Astrocyte (in vitro differentiated cells and primary cell): Measurements from ENCODE around the gene FAM110D. TPM values are rescaled to one million over a fixed set of nuclear protein-coding genes. Genes with fewer than 3 reads are reported as not detected.

Experiments
- DNase-seq: peaks from one replicate; pipeline ENCODE4 v3.0.0-alpha.2; 2010; ENCODE audit warnings: low read depth
- FAIRE-seq: peaks from 2 replicates; lab custom pipeline; 2011; peaks lifted over from hg19 to GRCh38; lab: Jason Lieb, UNC
- H2AFZ ChIP-seq: 2 replicates; pipeline ENCODE4 v1.6.0; 2012; ENCODE audit warnings: low read depth, low read length, inconsistent platforms
- H3K27ac ChIP-seq: 2 replicates; pipeline ENCODE4 v1.5.1; 2011; ENCODE audit warnings: low read depth, low read length, inconsistent platforms
- H3K27me3 ChIP-seq: 2 replicates; pipeline ENCODE4 v1.6.0; 2011; ENCODE audit warnings: low read length, inconsistent platforms; ENCODE audit not compliant: insufficient read depth
- H3K36me3 ChIP-seq: 2 replicates; pipeline ENCODE4 v1.5.1; 2011; ENCODE audit warnings: low read length, inconsistent platforms; ENCODE audit not compliant: insufficient read depth
- H3K4me1 ChIP-seq: 2 replicates; pipeline ENCODE4 v1.5.1; 2011; ENCODE audit warnings: low read length, inconsistent platforms; ENCODE audit not compliant: insufficient read depth
- H3K4me2 ChIP-seq: 2 replicates; pipeline ENCODE4 v1.6.0; 2012; ENCODE audit warnings: low read length, inconsistent platforms
- H3K4me3 ChIP-seq: 2 replicates; pipeline ENCODE4 v1.5.1; 2011; ENCODE audit warnings: low read depth, mild to moderate bottlenecking, low read length, inconsistent platforms; ENCODE audit not compliant: insufficient read depth
- H3K79me2 ChIP-seq: 2 replicates; pipeline ENCODE4 v1.6.0; 2012; ENCODE audit warnings: mild to moderate bottlenecking, low read length, inconsistent platforms; ENCODE audit not compliant: insufficient read depth
- H3K9ac ChIP-seq: 2 replicates; pipeline ENCODE4 v1.6.0; 2012; ENCODE audit warnings: mild to moderate bottlenecking, low read length, inconsistent platforms
- H3K9me3 ChIP-seq: 2 replicates; pipeline ENCODE4 v1.5.1; 2012; ENCODE audit warnings: low read depth, mild to moderate bottlenecking, low read length, inconsistent platforms; ENCODE audit not compliant: insufficient read depth
- H4K20me1 ChIP-seq: 2 replicates; pipeline ENCODE4 v1.6.0; 2012; ENCODE audit warnings: low read length, inconsistent platforms; ENCODE audit not compliant: insufficient read depth
- H3K27ac Mint-ChIP-seq: one replicate; pipeline ENCODE4 v1.8.0; 2021; ENCODE audit warnings: mild to moderate bottlenecking, mixed read lengths; ENCODE audit not compliant: unreplicated experiment
- H3K27me3 Mint-ChIP-seq: one replicate; pipeline ENCODE4 v1.8.0; 2021; ENCODE audit warnings: low read depth, mixed read lengths; ENCODE audit not compliant: unreplicated experiment
- H3K36me3 Mint-ChIP-seq: one replicate; pipeline ENCODE4 v1.8.0; 2021; ENCODE audit warnings: low read depth, mixed read lengths; ENCODE audit not compliant: unreplicated experiment
- H3K4me1 Mint-ChIP-seq: one replicate; pipeline ENCODE4 v1.8.0; 2021; ENCODE audit warnings: low read depth, mixed read lengths; ENCODE audit not compliant: unreplicated experiment
- H3K4me3 Mint-ChIP-seq: one replicate; pipeline ENCODE4 v1.8.0; 2021; ENCODE audit warnings: mild to moderate bottlenecking, moderate library complexity, mixed read lengths; ENCODE audit not compliant: unreplicated experiment
- H3K9me3 Mint-ChIP-seq: one replicate; pipeline ENCODE4 v1.8.0; 2021; ENCODE audit warnings: mild to moderate bottlenecking, mixed read lengths; ENCODE audit not compliant: unreplicated experiment
- EZH2 ChIP-seq: IDR thresholded peaks from 2 replicates; pipeline ENCODE4 v1.6.1; 2012; ENCODE audit warnings: mild to moderate bottlenecking, low read length, inconsistent platforms; ENCODE audit not compliant: insufficient read depth
- total RNA-seq: library from RNA; stranded (reverse); gene quantifications from 2 replicates; pipeline ENCODE4 v1.2.1, GENCODE V29; 2021
- TF ChIP-seq, protein P1 (sequence below): IDR thresholded peaks from 2 replicates; pipeline ENCODE4 v1.5.1; 2011; ENCODE audit warnings: low read depth, mild to moderate bottlenecking, inconsistent platforms, low read length, moderate library complexity; ENCODE audit not compliant: insufficient read depth

FAM110D gene
- total RNA-seq, 1 donor from 2014 or later: 0.70 TPM

DNA sequence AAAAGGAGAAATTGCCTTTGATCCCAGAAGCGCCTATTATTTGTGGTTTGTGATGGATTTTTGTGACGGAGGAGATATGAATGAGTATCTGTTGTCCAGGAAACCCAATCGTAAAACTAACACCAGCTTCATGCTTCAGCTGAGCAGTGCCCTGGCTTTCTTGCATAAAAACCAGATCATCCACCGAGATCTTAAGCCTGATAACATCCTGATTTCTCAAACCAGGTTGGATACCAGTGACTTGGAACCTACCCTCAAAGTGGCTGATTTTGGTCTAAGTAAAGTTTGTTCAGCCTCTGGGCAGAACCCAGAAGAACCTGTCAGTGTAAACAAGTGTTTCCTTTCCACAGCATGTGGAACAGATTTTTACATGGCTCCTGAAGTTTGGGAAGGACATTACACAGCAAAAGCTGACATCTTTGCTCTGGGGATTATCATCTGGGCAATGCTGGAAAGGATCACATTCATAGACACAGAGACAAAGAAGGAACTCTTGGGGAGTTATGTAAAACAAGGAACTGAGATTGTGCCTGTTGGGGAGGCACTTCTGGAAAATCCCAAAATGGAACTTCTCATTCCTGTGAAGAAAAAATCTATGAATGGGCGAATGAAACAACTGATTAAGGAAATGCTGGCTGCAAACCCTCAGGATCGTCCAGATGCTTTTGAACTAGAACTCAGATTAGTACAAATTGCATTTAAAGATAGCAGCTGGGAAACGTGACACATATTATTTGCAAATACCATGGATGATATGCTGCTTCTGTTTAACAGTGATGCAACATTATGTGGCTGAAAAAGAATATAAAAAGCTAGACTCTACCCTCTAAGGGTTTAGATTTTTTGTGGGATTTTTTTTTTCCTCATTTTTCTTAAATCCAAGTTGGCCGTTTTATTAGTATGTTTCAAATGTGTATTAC lies 36.8 kb upstream of the FAM110D start:
- Histone ChIP-seq H3K4me3 (no peak overlapping the region), H3K36me3 (peaks cover 4% of the 10 kb centered on the region), H3K4me1 (peaks cover 9% of the 10 kb centered on the region), H2AFZ (no peak overlapping the region), H3K9me3 (no peaks in the 10 kb centered on the region), H3K79me2 (no peaks in the 10 kb centered on the region), H3K27ac (no peak overlapping the region), H3K9ac (no peak overlapping the region), H3K27me3 (no peaks in the 10 kb centered on the region), H4K20me1 (no peaks in the 10 kb centered on the region), H3K4me2 (no peak overlapping the region)
- Mint-ChIP-seq H3K4me1 (peaks cover 9% of the 10 kb centered on the region), H3K4me3 (no peak overlapping the region), H3K9me3 (no peaks in the 10 kb centered on the region), H3K36me3 (peaks cover 3% of the 10 kb centered on the region), H3K27me3 (no peaks in the 10 kb centered on the region), H3K27ac (peak overlapping the region; percentile 41)
- FAIRE-seq (no peak), DNase-seq (no peak)
- TF ChIP-seq, protein P1, sequence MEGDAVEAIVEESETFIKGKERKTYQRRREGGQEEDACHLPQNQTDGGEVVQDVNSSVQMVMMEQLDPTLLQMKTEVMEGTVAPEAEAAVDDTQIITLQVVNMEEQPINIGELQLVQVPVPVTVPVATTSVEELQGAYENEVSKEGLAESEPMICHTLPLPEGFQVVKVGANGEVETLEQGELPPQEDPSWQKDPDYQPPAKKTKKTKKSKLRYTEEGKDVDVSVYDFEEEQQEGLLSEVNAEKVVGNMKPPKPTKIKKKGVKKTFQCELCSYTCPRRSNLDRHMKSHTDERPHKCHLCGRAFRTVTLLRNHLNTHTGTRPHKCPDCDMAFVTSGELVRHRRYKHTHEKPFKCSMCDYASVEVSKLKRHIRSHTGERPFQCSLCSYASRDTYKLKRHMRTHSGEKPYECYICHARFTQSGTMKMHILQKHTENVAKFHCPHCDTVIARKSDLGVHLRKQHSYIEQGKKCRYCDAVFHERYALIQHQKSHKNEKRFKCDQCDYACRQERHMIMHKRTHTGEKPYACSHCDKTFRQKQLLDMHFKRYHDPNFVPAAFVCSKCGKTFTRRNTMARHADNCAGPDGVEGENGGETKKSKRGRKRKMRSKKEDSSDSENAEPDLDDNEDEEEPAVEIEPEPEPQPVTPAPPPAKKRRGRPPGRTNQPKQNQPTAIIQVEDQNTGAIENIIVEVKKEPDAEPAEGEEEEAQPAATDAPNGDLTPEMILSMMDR: no peak
- no peak for TF ChIP-seq EZH2

- H3K4me3 ChIP-seq: no peak overlapping the region
- DNase-seq (peak; percentile 37), FAIRE-seq (no peak)
- no peaks in the 10 kb centered on the region for H3K9me3 ChIP-seq
- peak overlapping the region; percentile 78 for H3K4me2 ChIP-seq
- H3K79me2 ChIP-seq: no peaks in the 10 kb centered on the region
- no peak overlapping the region for H3K9ac ChIP-seq
- Mint-ChIP-seq H3K4me1 (peaks cover 15% of the 10 kb centered on the region), H3K27me3 (no peaks in the 10 kb centered on the region), H3K27ac (no peak overlapping the region), H3K4me3 (no peak overlapping the region), H3K36me3 (peaks cover 3% of the 10 kb centered on the region), H3K9me3 (no peaks in the 10 kb centered on the region)
- no peaks in the 10 kb centered on the region for H4K20me1 ChIP-seq
- H3K4me1 ChIP-seq: peaks cover 9% of the 10 kb centered on the region
- no peak overlapping the region for H2AFZ ChIP-seq
- no peaks in the 10 kb centered on the region for H3K27me3 ChIP-seq
- peaks cover 4% of the 10 kb centered on the region for H3K36me3 ChIP-seq
- no peak for TF ChIP-seq EZH2
- TF ChIP-seq, protein P1: no peak
- peak overlapping the region; percentile 54 for H3K27ac ChIP-seq
Measured at GRCh38 chr1:26122988-26123973, 35.6 kb upstream of the FAM110D start.
